ENCODE measurements around the gene PGM2L1. TPM values are rescaled to one million over a fixed set of nuclear protein-coding genes. Genes with fewer than 3 reads are reported as not detected.

Gene PGM2L1
- total and polyA plus RNA-seq, 2 of the 13 experiments (the other 11 are each of a cell fraction or from before 2014, with no cell fraction given): 0.57 to 1.2 TPM

- TF ChIP-seq, protein P1, sequence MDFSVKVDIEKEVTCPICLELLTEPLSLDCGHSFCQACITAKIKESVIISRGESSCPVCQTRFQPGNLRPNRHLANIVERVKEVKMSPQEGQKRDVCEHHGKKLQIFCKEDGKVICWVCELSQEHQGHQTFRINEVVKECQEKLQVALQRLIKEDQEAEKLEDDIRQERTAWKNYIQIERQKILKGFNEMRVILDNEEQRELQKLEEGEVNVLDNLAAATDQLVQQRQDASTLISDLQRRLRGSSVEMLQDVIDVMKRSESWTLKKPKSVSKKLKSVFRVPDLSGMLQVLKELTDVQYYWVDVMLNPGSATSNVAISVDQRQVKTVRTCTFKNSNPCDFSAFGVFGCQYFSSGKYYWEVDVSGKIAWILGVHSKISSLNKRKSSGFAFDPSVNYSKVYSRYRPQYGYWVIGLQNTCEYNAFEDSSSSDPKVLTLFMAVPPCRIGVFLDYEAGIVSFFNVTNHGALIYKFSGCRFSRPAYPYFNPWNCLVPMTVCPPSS (IDR thresholded peaks at IDR 0.05): no peak
- no peak for TF ChIP-seq ZBTB7B (CRISPR knock-in tag; IDR thresholded peaks at IDR 0.05)
Observed at GRCh38 chr11:74367881-74368280, 30.4 kb downstream of the PGM2L1 start (continued).

DNA sequence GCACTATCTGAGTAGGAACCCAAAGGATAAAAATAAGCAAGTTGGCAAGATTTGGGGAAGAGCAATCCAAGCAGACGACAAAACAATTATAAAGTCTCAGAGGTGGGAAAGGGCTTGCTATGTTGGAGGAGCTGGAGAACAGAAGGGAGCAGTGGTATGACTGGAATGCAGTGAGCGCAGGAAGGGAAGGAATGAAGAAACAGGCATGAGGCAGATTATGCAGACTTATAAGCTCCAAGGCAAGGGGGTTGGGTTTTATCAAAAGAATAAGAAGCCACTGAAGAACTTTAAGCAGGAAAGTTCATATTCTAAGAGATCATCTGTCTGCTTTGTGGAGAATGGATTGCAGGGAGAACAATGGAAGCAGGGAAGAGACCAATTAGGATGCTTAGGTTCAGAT lies 31.7 kb downstream of the PGM2L1 start:
- no TSS peak for BruUV-seq (replicated peaks)
- DNase-seq (ENCODE audit: low spot score): no peak
- intact Hi-C loops (cut with micrococcal nuclease; ENCODE audit: unreplicated experiment) (no loop called here), in situ Hi-C loops (cut with HindIII; ENCODE audit: extremely low pct_ligation_motif_present, low pct_unique_long_range_greater_than_20kb) (no loop called here)
- ChIA-PET POLR2A (no interaction called here), CTCF (ENCODE audit: low intra/inter-chr PET ratio, low total read pairs) (no interaction called here)
- no peaks in the 10 kb centered on the region for H3K36me3 ChIP-seq (replicated peaks in 1 of 2; ENCODE audit: control insufficient read depth in 1 of 2, insufficient read depth in 2 of 2, low read length in 2 of 2)
- H3K9ac ChIP-seq (ENCODE audit: insufficient read depth, low read depth, low read length): no peak overlapping the region
- no peaks in the 10 kb centered on the region for H3K9me3 ChIP-seq (ENCODE audit: low read length)
- H3K27ac ChIP-seq (ENCODE audit: extremely low read length, insufficient read depth, low read length): no peak overlapping the region
- no peak for ATAC-seq
- WGBS (ENCODE audit: low lambda C conversion rate): 91% methylated on average over 2 of the region's 2 CpGs
- H3K4me3 ChIP-seq (replicated peaks in 1 of 3; ENCODE audit: insufficient read depth in 1 of 3, low read depth in 2 of 3, low read length in 3 of 3): no peak overlapping the region
- H4K20me1 ChIP-seq (ENCODE audit: insufficient read depth, low read length): no peaks in the 10 kb centered on the region
- TF ChIP-seq NR2F2 (IDR thresholded peaks at IDR 0.05; ENCODE audit: borderline replicate concordance, low read depth): no peak
- TF ChIP-seq, protein P2, sequence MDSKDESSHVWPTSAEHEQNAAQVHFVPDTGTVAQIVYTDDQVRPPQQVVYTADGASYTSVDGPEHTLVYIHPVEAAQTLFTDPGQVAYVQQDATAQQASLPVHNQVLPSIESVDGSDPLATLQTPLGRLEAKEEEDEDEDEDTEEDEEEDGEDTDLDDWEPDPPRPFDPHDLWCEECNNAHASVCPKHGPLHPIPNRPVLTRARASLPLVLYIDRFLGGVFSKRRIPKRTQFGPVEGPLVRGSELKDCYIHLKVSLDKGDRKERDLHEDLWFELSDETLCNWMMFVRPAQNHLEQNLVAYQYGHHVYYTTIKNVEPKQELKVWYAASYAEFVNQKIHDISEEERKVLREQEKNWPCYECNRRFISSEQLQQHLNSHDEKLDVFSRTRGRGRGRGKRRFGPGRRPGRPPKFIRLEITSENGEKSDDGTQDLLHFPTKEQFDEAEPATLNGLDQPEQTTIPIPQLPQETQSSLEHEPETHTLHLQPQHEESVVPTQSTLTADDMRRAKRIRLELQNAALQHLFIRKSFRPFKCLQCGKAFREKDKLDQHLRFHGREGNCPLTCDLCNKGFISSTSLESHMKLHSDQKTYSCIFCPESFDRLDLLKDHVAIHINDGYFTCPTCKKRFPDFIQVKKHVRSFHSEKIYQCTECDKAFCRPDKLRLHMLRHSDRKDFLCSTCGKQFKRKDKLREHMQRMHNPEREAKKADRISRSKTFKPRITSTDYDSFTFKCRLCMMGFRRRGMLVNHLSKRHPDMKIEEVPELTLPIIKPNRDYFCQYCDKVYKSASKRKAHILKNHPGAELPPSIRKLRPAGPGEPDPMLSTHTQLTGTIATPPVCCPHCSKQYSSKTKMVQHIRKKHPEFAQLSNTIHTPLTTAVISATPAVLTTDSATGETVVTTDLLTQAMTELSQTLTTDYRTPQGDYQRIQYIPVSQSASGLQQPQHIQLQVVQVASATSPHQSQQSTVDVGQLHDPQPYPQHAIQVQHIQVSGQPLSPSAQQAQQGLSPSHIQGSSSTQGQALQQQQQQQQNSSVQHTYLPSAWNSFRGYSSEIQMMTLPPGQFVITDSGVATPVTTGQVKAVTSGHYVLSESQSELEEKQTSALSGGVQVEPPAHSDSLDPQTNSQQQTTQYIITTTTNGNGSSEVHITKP (CRISPR knock-in tag; IDR thresholded peaks at IDR 0.05; ENCODE audit: low read depth): no peak
- TF ChIP-seq ZNF10 (CRISPR knock-in tag; IDR thresholded peaks at IDR 0.05; ENCODE audit: borderline replicate concordance, low read depth): no peak
- no peak for TF ChIP-seq SRSF1 (optimal IDR thresholded peaks at IDR 0.05; ENCODE audit: low read depth, low read length)
- no peak for TF ChIP-seq ZNF180 (CRISPR knock-in tag; IDR thresholded peaks at IDR 0.05; ENCODE audit: borderline replicate concordance, low read depth)
- TF ChIP-seq PHF21A (CRISPR knock-in tag; IDR thresholded peaks at IDR 0.05): no peak
- no peak for TF ChIP-seq RFXAP (CRISPR knock-in tag; IDR thresholded peaks at IDR 0.05; ENCODE audit: borderline replicate concordance)
- no peak for TF ChIP-seq SMARCE1 (IDR thresholded peaks at IDR 0.05; ENCODE audit: borderline replicate concordance)
- TF ChIP-seq SALL2 (CRISPR knock-in tag; IDR thresholded peaks at IDR 0.05): no peak
- TF ChIP-seq ZNF841 (CRISPR knock-in tag; IDR thresholded peaks at IDR 0.05; ENCODE audit: borderline replicate concordance): no peak
- TF ChIP-seq, protein P3, sequence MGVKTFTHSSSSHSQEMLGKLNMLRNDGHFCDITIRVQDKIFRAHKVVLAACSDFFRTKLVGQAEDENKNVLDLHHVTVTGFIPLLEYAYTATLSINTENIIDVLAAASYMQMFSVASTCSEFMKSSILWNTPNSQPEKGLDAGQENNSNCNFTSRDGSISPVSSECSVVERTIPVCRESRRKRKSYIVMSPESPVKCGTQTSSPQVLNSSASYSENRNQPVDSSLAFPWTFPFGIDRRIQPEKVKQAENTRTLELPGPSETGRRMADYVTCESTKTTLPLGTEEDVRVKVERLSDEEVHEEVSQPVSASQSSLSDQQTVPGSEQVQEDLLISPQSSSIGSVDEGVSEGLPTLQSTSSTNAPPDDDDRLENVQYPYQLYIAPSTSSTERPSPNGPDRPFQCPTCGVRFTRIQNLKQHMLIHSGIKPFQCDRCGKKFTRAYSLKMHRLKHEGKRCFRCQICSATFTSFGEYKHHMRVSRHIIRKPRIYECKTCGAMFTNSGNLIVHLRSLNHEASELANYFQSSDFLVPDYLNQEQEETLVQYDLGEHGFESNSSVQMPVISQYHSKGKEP (CRISPR knock-in tag; IDR thresholded peaks at IDR 0.05): no peak
- TF ChIP-seq, protein P4, sequence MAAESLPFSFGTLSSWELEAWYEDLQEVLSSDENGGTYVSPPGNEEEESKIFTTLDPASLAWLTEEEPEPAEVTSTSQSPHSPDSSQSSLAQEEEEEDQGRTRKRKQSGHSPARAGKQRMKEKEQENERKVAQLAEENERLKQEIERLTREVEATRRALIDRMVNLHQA (CRISPR knock-in tag; IDR thresholded peaks at IDR 0.05): no peak
- TF ChIP-seq TEAD3 (CRISPR knock-in tag; optimal IDR thresholded peaks at IDR 0.05; ENCODE audit: borderline replicate concordance): no peak
- no peak for TF ChIP-seq NFE2 (CRISPR knock-in tag; IDR thresholded peaks at IDR 0.05)
- no peak overlapping the region for H3K4me2 ChIP-seq (ENCODE audit: low read depth, low read length)
- H3K79me2 ChIP-seq (ENCODE audit: insufficient read depth, low read length): no peaks in the 10 kb centered on the region
- peaks cover 5% of the 10 kb centered on the region for H3K4me1 ChIP-seq (ENCODE audit: insufficient read depth, low read length)
- H2AFZ ChIP-seq (ENCODE audit: low read length): no peak overlapping the region
- FAIRE-seq: no peak
- no peaks in the 10 kb centered on the region for H3K27me3 ChIP-seq (ENCODE audit: control insufficient read depth in 1 of 2, insufficient read depth in 2 of 2, low read length in 2 of 2)
